ENCODE data around the gene SAE1. TPM values are rescaled to one million over a fixed set of nuclear protein-coding genes. Genes with fewer than 3 reads are reported as not detected.
A peak's percentile ranks its signal among the peaks of the same experiment; 100 is the strongest.

Gene SAE1
- total RNA-seq, 2 donors from 2014 or later, result 187 to 240 TPM

DNA sequence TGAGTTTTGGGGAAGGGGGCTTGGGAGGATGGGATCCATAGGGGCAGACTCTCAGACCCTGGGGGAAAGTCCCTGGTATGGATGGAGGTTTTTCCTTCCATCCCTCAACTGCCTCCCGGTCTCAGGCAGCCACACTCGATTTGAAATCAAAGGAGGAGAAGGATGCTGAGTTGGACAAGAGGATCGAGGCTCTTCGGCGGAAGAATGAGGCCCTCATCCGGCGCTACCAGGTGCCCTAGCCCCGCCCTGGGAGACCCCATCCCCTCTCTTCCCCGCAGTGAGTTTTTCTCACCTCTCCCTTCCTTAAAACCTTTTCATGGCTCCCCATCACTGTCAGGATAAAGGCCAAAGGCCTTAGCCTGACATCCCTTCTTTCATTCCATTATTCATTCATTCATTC lies 127.8 kb downstream of the SAE1 start:
- H3K9me3 ChIP-seq (ENCODE audit: control insufficient read depth, low read length), result no peaks in the 10 kb centered on the region
- H3K36me3 ChIP-seq (ENCODE audit: control insufficient read depth, insufficient read depth, low read length), result peaks cover 43% of the 10 kb centered on the region
- 94 to 95% methylated on average over 7 to 9 of the region's 9 CpGs for WGBS, 2 experiments (ENCODE audit: insufficient coverage in 1 of 2, insufficient read length in 1 of 2)
- Mint-ChIP-seq H3K27ac (peak overlapping the region; percentile 100), H3K4me1 (peaks cover 12% of the 10 kb centered on the region), H3K27me3 (ENCODE audit: insufficient read depth) (no peaks in the 10 kb centered on the region), H3K9me3 (no peaks in the 10 kb centered on the region), H3K4me3 (peak overlapping the region; percentile 84), H3K36me3 (ENCODE audit: low read depth) (peaks cover 44% of the 10 kb centered on the region)
- H3K4me1 ChIP-seq (ENCODE audit: control insufficient read depth, insufficient read depth, low read length), result peaks cover 7% of the 10 kb centered on the region
- H3K4me3 ChIP-seq (ENCODE audit: low read length), result peak overlapping the region; percentile 97
- DNase-seq, result no peak
- H3K27me3 ChIP-seq (ENCODE audit: control insufficient read depth, insufficient read depth, low read length, poor library complexity, severe bottlenecking), result no peaks in the 10 kb centered on the region
- peak overlapping the region; percentile 96 for H3K9ac ChIP-seq (ENCODE audit: extremely low read depth, low read length, poor library complexity, severe bottlenecking)
- TF ChIP-seq, protein P1, sequence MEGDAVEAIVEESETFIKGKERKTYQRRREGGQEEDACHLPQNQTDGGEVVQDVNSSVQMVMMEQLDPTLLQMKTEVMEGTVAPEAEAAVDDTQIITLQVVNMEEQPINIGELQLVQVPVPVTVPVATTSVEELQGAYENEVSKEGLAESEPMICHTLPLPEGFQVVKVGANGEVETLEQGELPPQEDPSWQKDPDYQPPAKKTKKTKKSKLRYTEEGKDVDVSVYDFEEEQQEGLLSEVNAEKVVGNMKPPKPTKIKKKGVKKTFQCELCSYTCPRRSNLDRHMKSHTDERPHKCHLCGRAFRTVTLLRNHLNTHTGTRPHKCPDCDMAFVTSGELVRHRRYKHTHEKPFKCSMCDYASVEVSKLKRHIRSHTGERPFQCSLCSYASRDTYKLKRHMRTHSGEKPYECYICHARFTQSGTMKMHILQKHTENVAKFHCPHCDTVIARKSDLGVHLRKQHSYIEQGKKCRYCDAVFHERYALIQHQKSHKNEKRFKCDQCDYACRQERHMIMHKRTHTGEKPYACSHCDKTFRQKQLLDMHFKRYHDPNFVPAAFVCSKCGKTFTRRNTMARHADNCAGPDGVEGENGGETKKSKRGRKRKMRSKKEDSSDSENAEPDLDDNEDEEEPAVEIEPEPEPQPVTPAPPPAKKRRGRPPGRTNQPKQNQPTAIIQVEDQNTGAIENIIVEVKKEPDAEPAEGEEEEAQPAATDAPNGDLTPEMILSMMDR (conservative IDR thresholded peaks at IDR 0.05), result no peak
- no peak overlapping the region for H3K27ac ChIP-seq (ENCODE audit: low read depth, low read length)

DNA sequence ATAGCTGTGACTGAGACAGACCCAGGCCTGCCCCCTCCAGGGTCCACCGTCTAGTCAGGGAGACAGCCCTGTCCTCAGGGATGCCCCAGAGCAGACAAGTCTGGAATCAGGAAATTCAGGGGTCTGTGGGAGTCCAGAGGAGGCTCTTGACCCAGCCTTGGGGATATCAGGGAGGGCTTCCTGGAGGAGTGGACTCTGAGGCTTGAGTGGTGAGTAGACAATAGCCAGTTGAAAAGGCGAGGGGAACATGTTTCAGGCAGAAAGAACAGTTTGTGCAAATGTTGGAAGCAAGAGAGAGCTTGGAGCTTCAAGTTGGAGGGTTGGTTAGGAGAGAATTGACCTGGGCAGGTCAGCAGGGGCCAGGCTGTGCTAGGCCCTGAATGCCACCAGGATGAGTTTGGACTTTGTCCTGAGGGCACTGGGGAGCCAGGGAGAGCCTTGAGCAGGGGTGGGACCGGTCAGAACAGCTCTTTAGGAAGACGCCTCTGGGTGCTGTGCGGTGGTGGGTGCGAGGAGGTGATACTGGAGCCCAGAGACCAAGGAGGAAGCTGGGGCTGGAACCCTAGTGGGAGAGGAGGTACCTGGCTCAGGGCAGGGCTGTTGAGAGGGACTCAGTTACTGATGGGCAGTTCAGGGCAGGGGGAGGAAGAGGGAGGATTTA lies 128.4 kb downstream of the SAE1 start:
- no peaks in the 10 kb centered on the region for H3K27me3 Mint-ChIP-seq (ENCODE audit: insufficient read depth)
- Histone ChIP-seq H3K27ac (ENCODE audit: low read depth, low read length) (no peak overlapping the region), H3K4me3 (ENCODE audit: low read length) (peak overlapping the region; percentile 97), H3K36me3 (ENCODE audit: control insufficient read depth, insufficient read depth, low read length) (peaks cover 44% of the 10 kb centered on the region), H3K9ac (ENCODE audit: extremely low read depth, low read length, poor library complexity, severe bottlenecking) (no peak overlapping the region), H3K9me3 (ENCODE audit: control insufficient read depth, low read length) (no peaks in the 10 kb centered on the region), H3K27me3 (ENCODE audit: control insufficient read depth, insufficient read depth, low read length, poor library complexity, severe bottlenecking) (no peaks in the 10 kb centered on the region), H3K4me1 (ENCODE audit: control insufficient read depth, insufficient read depth, low read length) (peaks cover 7% of the 10 kb centered on the region)
- TF ChIP-seq, protein P1 (conservative IDR thresholded peaks at IDR 0.05), result no peak
- no peak for DNase-seq
- WGBS, 2 experiments (ENCODE audit: insufficient coverage in 1 of 2, insufficient read length in 1 of 2), result 92 to 94% methylated on average over 3 to 6 of the region's 6 CpGs
- peaks cover 44% of the 10 kb centered on the region for H3K36me3 Mint-ChIP-seq (ENCODE audit: low read depth)
- H3K4me1 Mint-ChIP-seq, result peaks cover 12% of the 10 kb centered on the region
- peak overlapping the region; percentile 74 for H3K27ac Mint-ChIP-seq
- H3K9me3 Mint-ChIP-seq, result no peaks in the 10 kb centered on the region
- peak overlapping the region; percentile 84 for H3K4me3 Mint-ChIP-seq

Small RNA genes lying within 50 kb of the gene (microRNA-seq; reads per million reads assigned to microRNA genes)
- gene MIR3190 (ENCODE audit: borderline microRNAs expressed), result not detected
- not detected for gene MIR3191 (ENCODE audit: borderline microRNAs expressed)

Other genes starting within 250 kb of the SAE1 start
- 1 to 10 TPM; 6.9 to 8.7 TPM for gene NPAS1, start 111.0 kb upstream of the SAE1 start, total RNA-seq
- 10 to 100 TPM; 61.8 to 69.5 TPM for gene TMEM160, start 82.2 kb upstream of the SAE1 start, total RNA-seq
- 10 to 100 TPM; 64.9 to 82.5 TPM for gene ZC3H4, start 17.1 kb upstream of the SAE1 start, total RNA-seq
- 10 to 100 TPM in 1 of 2 donors, 1 to 10 TPM in 1; 8.8 to 13.4 TPM for gene BBC3, start 100.4 kb downstream of the SAE1 start, total RNA-seq
- gene CCDC9, start 125.7 kb downstream of the SAE1 start, total RNA-seq, result 10 to 100 TPM; 33.8 to 46.2 TPM
- 10 to 100 TPM in 1 of 2 donors, 1 to 10 TPM in 1; 8.7 to 11.5 TPM for gene INAFM1, start 144.1 kb downstream of the SAE1 start, total RNA-seq
- gene C5AR1, start 179.0 kb downstream of the SAE1 start, total RNA-seq, result under 1 TPM in 1 of 2 donors, not detected in 1; 0.48 TPM
- not detected for gene C5AR2, start 201.3 kb downstream of the SAE1 start, total RNA-seq
- gene DHX34, start 218.5 kb downstream of the SAE1 start, total RNA-seq, result 10 to 100 TPM; 36.9 to 43.9 TPM

Measured in endodermal cell (in vitro differentiated cells).